AG10803 (cell line): Measurements from ENCODE around the gene SPG7.
A peak's percentile ranks its signal among the peaks of the same experiment; 100 is the strongest.

Experiments used
- DNase-seq: peaks from one replicate; pipeline ENCODE4 v3.0.0; 2010; ENCODE audit warnings: low read depth
- H3K4me3 ChIP-seq: 2 replicates; pipeline ENCODE4 v1.5.1; 2011; ENCODE audit warnings: mild to moderate bottlenecking, low read length, control low read depth
- TF ChIP-seq, protein P1 (sequence below): conservative IDR thresholded peaks from 2 replicates; pipeline ENCODE4 v1.5.1; 2011; ENCODE audit warnings: mild to moderate bottlenecking, low read length, control low read depth, inconsistent platforms

SPG7 gene

DNA sequence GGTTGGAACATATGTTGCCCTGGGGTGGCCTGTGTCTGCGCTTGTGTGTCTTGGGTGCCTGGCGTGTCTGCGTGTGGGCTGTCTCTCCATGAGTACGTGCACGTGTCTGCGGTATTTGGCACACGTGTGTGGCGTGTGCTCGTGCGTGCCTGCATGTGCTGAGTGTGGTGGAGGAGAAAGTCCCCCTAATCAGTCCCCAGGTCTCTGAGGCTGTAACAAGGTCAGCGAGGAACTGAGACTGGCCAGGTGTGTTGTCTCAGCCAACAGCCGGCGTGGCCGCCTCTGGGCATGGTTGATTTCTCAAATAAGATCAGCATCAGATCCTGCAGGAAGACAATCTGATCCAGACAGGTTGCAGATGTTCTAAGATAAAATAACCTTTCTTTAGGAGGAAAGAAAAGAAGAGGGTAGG is 63.9 kb downstream of the SPG7 start:
- no peak overlapping the region for H3K4me3 ChIP-seq
- TF ChIP-seq, protein P1, sequence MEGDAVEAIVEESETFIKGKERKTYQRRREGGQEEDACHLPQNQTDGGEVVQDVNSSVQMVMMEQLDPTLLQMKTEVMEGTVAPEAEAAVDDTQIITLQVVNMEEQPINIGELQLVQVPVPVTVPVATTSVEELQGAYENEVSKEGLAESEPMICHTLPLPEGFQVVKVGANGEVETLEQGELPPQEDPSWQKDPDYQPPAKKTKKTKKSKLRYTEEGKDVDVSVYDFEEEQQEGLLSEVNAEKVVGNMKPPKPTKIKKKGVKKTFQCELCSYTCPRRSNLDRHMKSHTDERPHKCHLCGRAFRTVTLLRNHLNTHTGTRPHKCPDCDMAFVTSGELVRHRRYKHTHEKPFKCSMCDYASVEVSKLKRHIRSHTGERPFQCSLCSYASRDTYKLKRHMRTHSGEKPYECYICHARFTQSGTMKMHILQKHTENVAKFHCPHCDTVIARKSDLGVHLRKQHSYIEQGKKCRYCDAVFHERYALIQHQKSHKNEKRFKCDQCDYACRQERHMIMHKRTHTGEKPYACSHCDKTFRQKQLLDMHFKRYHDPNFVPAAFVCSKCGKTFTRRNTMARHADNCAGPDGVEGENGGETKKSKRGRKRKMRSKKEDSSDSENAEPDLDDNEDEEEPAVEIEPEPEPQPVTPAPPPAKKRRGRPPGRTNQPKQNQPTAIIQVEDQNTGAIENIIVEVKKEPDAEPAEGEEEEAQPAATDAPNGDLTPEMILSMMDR = no peak
- DNase-seq = no peak

DNA sequence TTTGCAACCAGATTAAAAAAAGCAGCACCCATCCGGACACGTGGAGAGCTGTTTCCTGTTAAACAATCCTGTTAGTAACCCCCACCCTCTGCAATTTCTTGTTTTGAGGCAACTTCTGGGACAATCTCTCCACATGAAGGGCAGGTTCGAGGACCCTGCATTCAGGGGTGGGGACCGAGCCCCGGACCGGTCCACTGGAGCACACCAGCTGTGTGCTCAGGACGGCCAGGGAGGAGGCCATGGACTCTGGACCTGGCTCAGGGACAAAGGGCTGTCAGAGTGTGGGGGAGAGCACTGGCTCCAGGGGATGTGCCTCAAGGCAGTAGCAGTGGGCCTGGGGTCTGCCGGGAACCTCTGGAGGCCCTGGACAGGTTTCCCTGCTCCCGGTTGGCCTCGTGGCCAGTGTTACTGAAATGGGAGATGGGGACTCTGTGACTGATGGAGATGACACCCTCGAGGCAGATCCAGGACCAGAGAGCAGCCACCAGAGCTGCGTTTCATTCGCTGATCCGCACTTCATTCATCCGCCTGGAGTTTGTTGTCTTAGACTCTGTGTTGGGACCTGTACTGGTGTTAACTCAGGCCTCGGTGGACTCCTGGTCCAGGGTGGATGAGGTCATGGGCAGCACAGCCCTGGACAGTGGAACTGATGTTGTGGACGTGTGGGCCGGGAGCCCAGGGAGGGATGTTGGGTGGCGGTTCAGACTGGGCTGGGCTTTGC is 64.4 kb downstream of the SPG7 start:
- no peak for DNase-seq
- no peak overlapping the region for H3K4me3 ChIP-seq
- TF ChIP-seq, protein P1 = no peak

DNA sequence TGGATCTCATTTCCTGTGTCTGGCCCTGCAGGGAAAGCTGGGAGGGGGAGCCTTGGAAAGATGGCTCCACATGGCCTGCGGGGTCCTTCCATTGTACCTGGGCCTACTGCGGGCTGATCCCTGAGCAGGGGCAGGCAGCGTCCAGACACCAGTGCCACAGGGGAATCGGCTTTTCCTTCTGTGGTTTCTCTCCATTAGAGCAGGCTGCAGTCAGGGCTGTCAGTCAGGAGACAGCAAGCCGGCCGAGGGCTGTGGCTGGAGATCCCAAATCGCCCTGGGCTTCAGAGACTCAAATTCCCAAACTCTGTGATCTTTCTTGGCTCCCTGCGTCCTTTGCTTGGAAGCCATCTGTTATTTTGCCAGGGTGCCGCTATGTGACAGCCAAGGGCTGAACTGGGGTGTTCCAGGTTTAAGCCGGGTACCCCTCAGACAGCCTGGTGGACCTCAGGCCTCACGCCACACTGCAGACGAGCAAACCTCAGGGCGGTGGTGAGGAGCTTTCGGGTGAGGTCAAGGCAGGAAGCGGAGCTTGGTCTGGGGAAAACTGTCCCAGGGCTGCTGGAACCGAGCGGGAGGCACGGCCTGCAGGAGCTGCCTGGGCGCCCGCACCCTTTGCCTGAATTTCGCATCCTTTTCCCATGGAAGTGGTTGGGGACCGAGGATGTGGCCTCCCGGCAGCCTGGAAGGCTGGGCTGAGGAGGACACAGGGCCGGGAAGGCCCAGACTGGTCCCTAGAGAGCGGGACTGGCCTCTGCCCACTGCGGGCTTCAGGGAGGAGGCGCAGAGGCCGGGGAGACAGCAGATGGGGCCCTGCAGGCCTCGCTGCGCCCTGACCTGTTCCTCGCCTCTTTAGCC is 65.8 kb downstream of the SPG7 start:
- no peak for DNase-seq
- TF ChIP-seq, protein P1 = no peak
- no peak overlapping the region; the same call in 1 of the 2 replicates for H3K4me3 ChIP-seq

DNA sequence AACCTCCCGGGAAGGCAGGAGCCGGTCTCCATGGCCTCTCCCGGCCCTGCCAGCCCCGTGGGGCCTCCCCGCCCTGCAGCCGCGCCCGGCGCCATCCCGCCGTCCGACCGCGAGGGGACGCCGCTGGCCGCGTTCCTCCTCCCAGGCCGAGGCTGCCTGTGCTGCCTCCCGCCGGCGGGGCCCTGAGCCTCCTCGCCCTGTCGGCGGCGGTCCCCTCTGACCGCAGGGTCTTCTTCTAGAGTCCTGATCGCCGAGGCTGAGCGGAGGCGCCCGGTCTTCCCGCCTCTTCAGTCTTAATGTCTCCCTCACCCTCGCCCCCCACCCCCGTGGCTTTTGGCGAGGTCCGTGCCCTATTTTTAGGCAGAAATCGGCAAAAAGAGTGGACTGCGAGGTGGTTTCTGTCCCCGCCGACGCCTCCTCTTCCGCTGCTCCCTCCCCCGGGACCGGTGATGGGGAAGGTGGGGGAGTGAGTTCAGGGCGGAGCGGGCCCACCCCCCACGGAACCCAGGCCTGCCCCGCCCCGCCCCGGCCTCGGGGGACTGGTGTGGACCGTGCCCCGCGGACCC is 66.6 kb downstream of the SPG7 start:
- TF ChIP-seq, protein P1 = peak; percentile 55
- DNase-seq = peak; percentile 63
- peak overlapping the region; percentile 47 for H3K4me3 ChIP-seq

DNA sequence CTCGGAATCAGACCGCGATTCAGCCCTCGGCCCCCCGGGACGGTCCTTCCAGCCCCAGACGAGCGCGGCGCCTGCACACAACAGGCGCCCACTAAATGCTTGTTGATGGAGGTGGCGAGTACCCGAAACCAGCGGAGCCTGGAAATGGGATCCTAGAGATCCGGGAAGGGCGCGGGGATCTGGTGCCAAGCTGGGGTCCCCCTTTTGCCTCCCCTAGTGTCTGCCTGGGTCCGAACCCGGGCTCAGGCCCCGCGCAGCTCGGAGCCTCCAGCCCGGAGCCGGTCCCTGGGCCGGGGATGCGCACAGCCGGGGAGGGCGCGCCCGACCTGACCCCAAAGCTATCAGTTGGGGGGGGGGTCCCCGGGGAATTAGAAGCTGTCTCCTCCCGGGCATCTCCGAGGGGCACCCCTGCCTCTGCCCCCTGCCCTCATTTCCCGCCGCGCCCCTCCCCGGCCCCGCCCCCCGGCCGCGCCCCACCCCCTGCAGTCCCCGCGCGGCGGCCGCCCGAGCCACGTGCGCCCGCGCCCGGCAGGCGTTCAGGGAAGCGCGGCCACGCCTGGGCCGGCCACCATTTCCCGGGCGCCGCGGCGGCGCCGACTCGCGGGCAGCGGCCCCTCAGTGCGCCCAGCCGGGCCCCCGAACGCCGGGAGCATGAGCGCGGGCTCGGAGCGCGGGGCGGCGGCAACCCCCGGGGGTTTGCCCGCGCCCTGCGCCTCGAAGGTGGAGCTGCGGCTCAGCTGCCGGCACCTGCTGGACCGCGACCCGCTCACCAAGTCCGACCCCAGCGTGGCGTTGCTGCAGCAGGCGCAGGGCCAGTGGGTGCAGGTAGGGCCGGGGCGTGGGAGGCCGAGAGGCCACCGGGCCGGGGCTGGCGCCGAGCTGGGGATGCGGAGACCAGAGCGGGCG is 67.3 kb downstream of the SPG7 start, which contains the start of gene CPNE7:
TSS of gene CPNE7 (plus strand) at position 512 of the 906 bp plus-strand sequence. CDS start at position 652, 140 bp downstream.
- TF ChIP-seq, protein P1 = no peak
- peak within 1 kb of the TSS; percentile 47 for H3K4me3 ChIP-seq
- no peak for DNase-seq
